ENCODE results near the gene RNF175. TPM values are rescaled to one million over a fixed set of nuclear protein-coding genes. Genes with fewer than 3 reads are reported as not detected.

Gene RNF175
- total RNA-seq (2022; extraction: Qiagen RNA extraction): not detected in 5 replicates

DNA sequence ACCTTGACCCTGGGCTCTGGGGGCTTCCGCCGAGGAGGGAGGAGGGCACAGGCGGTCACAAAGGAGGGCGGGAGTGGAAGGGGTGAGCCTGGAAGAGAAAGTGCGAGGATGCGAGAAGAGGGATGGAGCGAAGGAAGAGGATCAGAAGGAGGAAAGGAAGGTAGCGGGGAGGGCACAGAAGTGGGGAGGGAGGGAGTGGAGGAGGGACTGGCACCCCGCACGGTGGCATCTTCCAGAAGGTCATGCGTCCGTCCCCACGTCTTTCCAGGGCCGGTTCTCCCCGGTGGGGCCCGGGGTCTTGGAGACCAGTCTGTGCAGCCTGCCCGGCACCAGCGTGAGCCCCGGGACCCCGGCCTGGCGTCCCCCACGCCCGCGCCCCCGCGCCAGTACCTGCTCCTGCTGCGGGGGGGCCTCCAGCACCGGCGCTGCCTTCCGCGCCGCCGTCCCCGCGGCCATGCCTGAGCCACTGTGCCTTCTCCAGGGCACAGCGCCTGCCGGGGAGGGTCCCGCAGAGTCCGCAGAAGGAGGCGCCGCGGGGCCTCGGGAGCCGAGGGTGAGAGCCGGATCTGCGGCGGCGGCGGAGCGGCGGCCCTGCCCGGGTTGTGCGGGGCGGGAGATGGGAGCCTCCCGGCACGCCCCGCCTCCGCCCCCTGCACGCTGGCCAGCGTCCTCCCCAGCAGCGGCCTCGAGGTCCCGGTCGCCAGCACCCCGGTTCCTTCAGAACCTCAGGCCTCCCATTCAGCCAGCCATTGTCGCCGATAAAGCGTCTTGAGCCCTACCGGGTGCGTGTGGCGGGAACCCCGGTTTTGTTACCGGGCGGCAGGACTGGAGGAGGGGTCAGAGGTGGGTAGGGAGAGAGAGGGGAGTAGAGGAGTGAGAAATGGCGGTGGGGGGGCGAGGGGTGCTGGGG, at the start of gene RNF175:
Gene RNF175 (minus strand): TSS at position 618 of the 910 bp plus-strand sequence. CDS start 162 bp downstream, at position 456.

DNA sequence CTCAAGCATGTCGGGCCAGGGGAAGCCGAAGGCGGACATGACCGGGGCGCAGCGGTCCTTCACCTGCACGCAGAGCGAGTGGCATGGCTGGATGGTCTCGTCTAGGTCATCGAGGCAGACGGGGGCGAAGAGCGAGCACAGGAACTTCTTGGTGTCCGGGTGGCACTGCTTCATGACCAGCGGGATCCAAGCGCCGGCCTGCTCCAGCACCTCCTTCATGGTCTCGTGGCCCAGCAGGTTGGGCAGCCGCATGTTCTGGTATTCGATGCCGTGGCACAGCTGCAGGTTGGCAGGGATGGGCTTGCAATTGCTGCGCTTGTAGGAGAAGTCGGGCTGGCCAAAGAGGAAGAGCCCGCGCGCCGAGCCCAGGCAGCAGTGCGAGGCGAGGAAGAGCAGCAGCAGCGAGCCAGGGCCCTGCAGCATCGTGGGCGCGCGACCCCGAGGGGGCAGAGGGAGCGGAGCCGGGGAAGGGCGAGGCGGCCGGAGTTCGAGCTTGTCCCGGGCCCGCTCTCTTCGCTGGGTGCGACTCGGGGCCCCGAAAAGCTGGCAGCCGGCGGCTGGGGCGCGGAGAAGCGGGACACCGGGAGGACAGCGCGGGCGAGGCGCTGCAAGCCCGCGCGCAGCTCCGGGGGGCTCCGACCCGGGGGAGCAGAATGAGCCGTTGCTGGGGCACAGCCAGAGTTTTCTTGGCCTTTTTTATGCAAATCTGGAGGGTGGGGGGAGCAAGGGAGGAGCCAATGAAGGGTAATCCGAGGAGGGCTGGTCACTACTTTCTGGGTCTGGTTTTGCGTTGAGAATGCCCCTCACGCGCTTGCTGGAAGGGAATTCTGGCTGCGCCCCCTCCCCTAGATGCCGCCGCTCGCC, 28.8 kb upstream of the RNF175 start, which contains the start of gene SFRP2:
Gene SFRP2 (minus strand): TSS at position 671 of the 864 bp plus-strand sequence. CDS start 248 bp downstream, at position 423.

DNA sequence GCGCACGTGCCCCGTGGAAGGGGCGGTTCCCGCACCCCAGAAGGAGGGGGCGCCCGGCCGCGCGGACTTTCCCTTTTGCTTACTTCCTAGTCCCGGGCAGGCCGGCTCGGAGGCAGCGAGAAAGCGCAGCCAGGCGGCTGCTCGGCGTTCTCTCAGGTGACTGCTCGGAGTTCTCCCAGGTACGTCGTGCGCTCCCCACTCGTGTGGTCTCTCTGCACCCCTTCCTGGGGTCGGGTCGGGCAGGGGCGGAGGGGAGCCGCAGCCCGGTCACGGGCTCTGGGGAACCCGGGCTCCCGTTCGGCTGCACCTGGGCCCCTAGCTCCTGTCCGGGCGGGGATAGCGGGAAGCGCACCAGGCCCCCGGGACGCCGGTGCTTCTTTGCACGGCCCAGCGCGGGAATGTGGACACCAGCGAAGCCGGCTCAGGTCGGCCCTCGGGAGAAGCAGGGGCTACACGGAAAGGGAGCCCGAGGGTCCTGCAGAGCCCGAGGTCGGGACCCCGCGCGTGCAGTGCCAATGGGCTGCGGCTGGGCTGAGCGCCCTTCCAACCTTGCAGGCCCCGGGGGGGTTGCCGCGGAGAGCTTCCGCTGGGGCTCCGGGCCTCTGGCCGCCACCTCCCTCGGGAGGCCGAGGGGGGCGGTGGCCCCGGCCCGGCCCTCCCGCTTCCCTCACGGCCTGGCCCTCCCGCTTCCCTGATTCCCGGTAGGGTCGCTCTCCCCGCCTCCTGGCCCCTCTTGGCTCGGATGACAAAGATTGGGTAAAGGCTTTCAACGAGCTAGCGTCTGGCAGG, 75.4 kb downstream of the RNF175 start, which contains the start of gene TLR2:
Gene TLR2 (plus strand): TSS at position 99 of the 789 bp plus-strand sequence. CDS start 18,628 bp downstream, outside the sequence.

Other genes starting within 250 kb of the RNF175 start
- gene TLR2, start 75.7 kb downstream of the RNF175 start, total RNA-seq (2022; extraction: Qiagen RNA extraction): 0.13 to 0.23 TPM (median 0.16 TPM) in 5 replicates
- gene SFRP2, start 29.1 kb upstream of the RNF175 start, total RNA-seq (2022; extraction: Qiagen RNA extraction): not detected in 5 replicates

Data from A549 treated with CORT108297 at 1 μM for 4 hours (cell line).